Measurements from ENCODE around the gene SLC16A4.
"Not testable (repeated sequence)": the region's sequence is repeated elsewhere in the genome, so short reads cannot be mapped to it uniquely, and the experiment has no call there.

Gene SLC16A4

DNA sequence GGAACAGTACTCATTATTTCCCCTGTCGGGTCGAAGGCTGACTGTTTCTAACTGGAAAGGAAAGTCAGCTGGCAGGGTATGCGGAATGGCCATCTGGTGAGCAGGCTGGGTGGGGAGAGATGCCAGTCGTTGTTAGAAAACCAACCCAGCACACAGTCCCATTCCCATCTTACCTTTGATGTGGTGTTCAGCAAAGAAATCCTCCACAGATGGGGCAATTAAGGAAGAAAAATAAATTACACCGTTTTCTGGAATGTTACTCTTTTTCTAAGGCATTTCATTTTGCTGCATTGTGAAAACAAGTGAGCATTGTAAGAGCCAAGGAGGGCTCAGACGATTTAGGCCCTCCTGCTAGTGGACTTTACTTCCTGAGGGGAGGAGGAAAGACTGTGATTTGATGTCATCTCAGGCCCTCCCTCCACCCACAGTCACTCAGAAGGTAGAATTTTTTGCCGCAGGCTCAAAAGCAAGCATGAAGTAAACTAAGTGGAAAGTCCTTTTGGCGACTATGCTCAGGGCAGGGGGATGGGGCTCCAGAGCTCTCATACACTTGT lies at the start of gene SLC16A4:
SLC16A4 (minus strand) TSS at position 335 of the 554 bp plus-strand sequence. CDS start 1,703 bp downstream, outside the sequence.
- Histone ChIP-seq H3K36me3 (ENCODE audit: control insufficient read depth in 2 of 2, insufficient read depth in 2 of 2, low read length in 2 of 2) (peaks cover 0 to 8% of the 10 kb centered on the region in 2 donors), H3K9me3 (ENCODE audit: control insufficient read depth in 2 of 2, low read length in 2 of 2) (no peaks in the 10 kb centered on the region), H3K27ac (ENCODE audit: low read length) (peak within 1 kb of the TSS; percentile 71), H3K4me3 (ENCODE audit: low read length in 2 of 2) (peak within 1 kb of the TSS; percentile 60 to 64), H3K9ac (ENCODE audit: low read length in 2 of 2) (peak within 1 kb of the TSS; percentile 67 to 81), H3K27me3 (ENCODE audit: control insufficient read depth in 1 of 2, insufficient read depth in 2 of 2, low read length in 2 of 2) (no peaks in the 10 kb centered on the region), H3K4me1 (ENCODE audit: control insufficient read depth, insufficient read depth, low read length) (peaks cover 13% of the 10 kb centered on the region)

DNA sequence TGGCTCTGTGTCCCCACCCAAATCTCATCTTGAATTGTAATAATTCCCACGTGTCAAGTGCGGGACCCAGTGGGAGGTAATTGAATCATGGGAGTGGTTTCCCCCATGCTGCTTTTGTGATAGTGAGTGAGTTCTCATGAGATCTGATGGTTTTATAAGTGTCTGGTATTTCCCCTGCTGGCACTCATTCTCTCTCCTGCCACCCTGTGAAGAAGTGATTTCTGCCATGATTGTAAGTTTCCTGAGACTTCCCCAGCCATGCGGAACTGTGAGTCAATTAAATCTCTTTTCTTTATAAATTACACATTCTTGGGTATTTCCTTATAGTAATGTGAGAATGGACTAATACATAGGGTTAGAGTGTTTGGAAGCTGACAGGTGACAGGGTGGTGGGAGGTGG lies 49.0 kb upstream of the SLC16A4 start:
- H3K27me3 ChIP-seq (ENCODE audit: control insufficient read depth in 1 of 2, insufficient read depth in 2 of 2, low read length in 2 of 2); H3K9ac ChIP-seq (ENCODE audit: low read length in 2 of 2); H3K4me1 ChIP-seq (ENCODE audit: control insufficient read depth, insufficient read depth, low read length); H3K9me3 ChIP-seq (ENCODE audit: control insufficient read depth in 2 of 2, low read length in 2 of 2); H3K27ac ChIP-seq (ENCODE audit: low read length); H3K36me3 ChIP-seq (ENCODE audit: control insufficient read depth in 2 of 2, insufficient read depth in 2 of 2, low read length in 2 of 2); H3K4me3 ChIP-seq (ENCODE audit: low read length in 2 of 2): not testable (repeated sequence)

- no peaks in the 10 kb centered on the region for H3K9me3 ChIP-seq (ENCODE audit: control insufficient read depth in 2 of 2, low read length in 2 of 2)
- no peak overlapping the region for H3K9ac ChIP-seq (ENCODE audit: low read length in 2 of 2)
- H3K4me3 ChIP-seq (ENCODE audit: low read length in 2 of 2): no peak overlapping the region
- H3K27me3 ChIP-seq (ENCODE audit: control insufficient read depth in 1 of 2, insufficient read depth in 2 of 2, low read length in 2 of 2): no peaks in the 10 kb centered on the region
- H3K36me3 ChIP-seq (ENCODE audit: control insufficient read depth in 2 of 2, insufficient read depth in 2 of 2, low read length in 2 of 2): no peaks in the 10 kb centered on the region
- no peak overlapping the region for H3K27ac ChIP-seq (ENCODE audit: low read length)
- H3K4me1 ChIP-seq (ENCODE audit: control insufficient read depth, insufficient read depth, low read length): no peaks in the 10 kb centered on the region
Measured at GRCh38 chr1:110438893-110439292, 48.1 kb upstream of the SLC16A4 start.

GRCh38 chr1:110437645-110438299 lies 46.9 kb upstream of the SLC16A4 start:
- not testable (repeated sequence) for H3K27me3 ChIP-seq (ENCODE audit: control insufficient read depth in 1 of 2, insufficient read depth in 2 of 2, low read length in 2 of 2); H3K36me3 ChIP-seq (ENCODE audit: control insufficient read depth in 2 of 2, insufficient read depth in 2 of 2, low read length in 2 of 2); H3K9me3 ChIP-seq (ENCODE audit: control insufficient read depth in 2 of 2, low read length in 2 of 2); H3K27ac ChIP-seq (ENCODE audit: low read length); H3K4me1 ChIP-seq (ENCODE audit: control insufficient read depth, insufficient read depth, low read length); H3K4me3 ChIP-seq (ENCODE audit: low read length in 2 of 2); H3K9ac ChIP-seq (ENCODE audit: low read length in 2 of 2)

GRCh38 chr1:110436635-110437034 lies 45.8 kb upstream of the SLC16A4 start:
- Histone ChIP-seq H3K4me1 (ENCODE audit: control insufficient read depth, insufficient read depth, low read length) (no peaks in the 10 kb centered on the region), H3K27ac (ENCODE audit: low read length) (no peak overlapping the region), H3K9ac (ENCODE audit: low read length in 2 of 2) (no peak overlapping the region), H3K9me3 (ENCODE audit: control insufficient read depth in 2 of 2, low read length in 2 of 2) (no peaks in the 10 kb centered on the region), H3K4me3 (ENCODE audit: low read length in 2 of 2) (no peak overlapping the region), H3K27me3 (ENCODE audit: control insufficient read depth in 1 of 2, insufficient read depth in 2 of 2, low read length in 2 of 2) (no peaks in the 10 kb centered on the region), H3K36me3 (ENCODE audit: control insufficient read depth in 2 of 2, insufficient read depth in 2 of 2, low read length in 2 of 2) (no peaks in the 10 kb centered on the region)

- H3K27ac ChIP-seq (ENCODE audit: low read length): no peak overlapping the region
- H3K9ac ChIP-seq (ENCODE audit: low read length in 2 of 2): no peak overlapping the region
- H3K4me1 ChIP-seq (ENCODE audit: control insufficient read depth, insufficient read depth, low read length): no peaks in the 10 kb centered on the region
Measured at GRCh38 chr1:110434946-110435345, 44.1 kb upstream of the SLC16A4 start.

GRCh38 chr1:110433803-110434202 lies 43.0 kb upstream of the SLC16A4 start:
- H3K27ac ChIP-seq (ENCODE audit: low read length): no peak overlapping the region

More at GRCh38 chr1:110434946-110435345, 44.1 kb upstream of the SLC16A4 start:
- Histone ChIP-seq H3K27me3 (ENCODE audit: control insufficient read depth in 1 of 2, insufficient read depth in 2 of 2, low read length in 2 of 2) (peaks cover 4 to 8% of the 10 kb centered on the region in 2 donors), H3K36me3 (ENCODE audit: control insufficient read depth in 2 of 2, insufficient read depth in 2 of 2, low read length in 2 of 2) (no peaks in the 10 kb centered on the region), H3K9me3 (ENCODE audit: control insufficient read depth in 2 of 2, low read length in 2 of 2) (no peaks in the 10 kb centered on the region), H3K4me3 (ENCODE audit: low read length in 2 of 2) (no peak overlapping the region)

GRCh38 chr1:110433213-110433612 lies 42.4 kb upstream of the SLC16A4 start:
- Histone ChIP-seq H3K36me3 (ENCODE audit: control insufficient read depth in 2 of 2, insufficient read depth in 2 of 2, low read length in 2 of 2) (no peaks in the 10 kb centered on the region), H3K9ac (ENCODE audit: low read length in 2 of 2) (no peak overlapping the region), H3K4me3 (ENCODE audit: low read length in 2 of 2) (no peak overlapping the region), H3K27ac (ENCODE audit: low read length) (no peak overlapping the region), H3K4me1 (ENCODE audit: control insufficient read depth, insufficient read depth, low read length) (no peaks in the 10 kb centered on the region), H3K27me3 (ENCODE audit: control insufficient read depth in 1 of 2, insufficient read depth in 2 of 2, low read length in 2 of 2) (peaks cover 4 to 8% of the 10 kb centered on the region in 2 donors), H3K9me3 (ENCODE audit: control insufficient read depth in 2 of 2, low read length in 2 of 2) (no peaks in the 10 kb centered on the region)

More at GRCh38 chr1:110433803-110434202, 43.0 kb upstream of the SLC16A4 start:
- Histone ChIP-seq H3K27me3 (ENCODE audit: control insufficient read depth in 1 of 2, insufficient read depth in 2 of 2, low read length in 2 of 2) (peaks cover 4 to 8% of the 10 kb centered on the region in 2 donors), H3K4me3 (ENCODE audit: low read length in 2 of 2) (no peak overlapping the region), H3K9ac (ENCODE audit: low read length in 2 of 2) (no peak overlapping the region), H3K4me1 (ENCODE audit: control insufficient read depth, insufficient read depth, low read length) (no peaks in the 10 kb centered on the region), H3K9me3 (ENCODE audit: control insufficient read depth in 2 of 2, low read length in 2 of 2) (no peaks in the 10 kb centered on the region), H3K36me3 (ENCODE audit: control insufficient read depth in 2 of 2, insufficient read depth in 2 of 2, low read length in 2 of 2) (no peaks in the 10 kb centered on the region)

GRCh38 chr1:110430901-110431300 lies 40.1 kb upstream of the SLC16A4 start:
- Histone ChIP-seq H3K27me3 (ENCODE audit: control insufficient read depth in 1 of 2, insufficient read depth in 2 of 2, low read length in 2 of 2) (peaks cover 4 to 8% of the 10 kb centered on the region in 2 donors), H3K4me3 (ENCODE audit: low read length in 2 of 2) (no peak overlapping the region), H3K9me3 (ENCODE audit: control insufficient read depth in 2 of 2, low read length in 2 of 2) (no peaks in the 10 kb centered on the region), H3K4me1 (ENCODE audit: control insufficient read depth, insufficient read depth, low read length) (no peaks in the 10 kb centered on the region), H3K36me3 (ENCODE audit: control insufficient read depth in 2 of 2, insufficient read depth in 2 of 2, low read length in 2 of 2) (no peaks in the 10 kb centered on the region), H3K27ac (ENCODE audit: low read length) (no peak overlapping the region), H3K9ac (ENCODE audit: low read length in 2 of 2) (no peak overlapping the region)

DNA sequence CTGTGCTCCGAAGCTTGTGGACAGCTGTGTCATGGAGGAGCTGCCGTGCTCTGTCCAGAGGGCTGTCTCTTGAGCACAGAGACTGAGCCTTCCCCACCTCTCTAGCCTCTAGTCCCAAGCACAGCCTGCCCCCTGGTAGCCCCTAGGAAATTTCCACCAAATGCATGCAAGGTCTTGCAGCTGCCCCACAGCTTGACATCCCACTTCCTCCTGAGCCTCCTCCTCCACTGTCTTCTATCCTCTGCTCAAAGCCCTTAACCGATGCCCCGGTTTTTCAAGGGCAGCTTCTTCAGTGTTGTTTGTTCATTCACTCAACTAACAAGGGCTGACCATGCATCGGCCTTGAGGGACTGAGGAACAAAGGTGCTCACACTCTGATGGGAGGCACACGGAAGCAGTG lies 39.5 kb upstream of the SLC16A4 start:
- no peaks in the 10 kb centered on the region for H3K4me1 ChIP-seq (ENCODE audit: control insufficient read depth, insufficient read depth, low read length)
- no peak overlapping the region for H3K27ac ChIP-seq (ENCODE audit: low read length)
- no peaks in the 10 kb centered on the region for H3K36me3 ChIP-seq (ENCODE audit: control insufficient read depth in 2 of 2, insufficient read depth in 2 of 2, low read length in 2 of 2)
- no peaks in the 10 kb centered on the region for H3K9me3 ChIP-seq (ENCODE audit: control insufficient read depth in 2 of 2, low read length in 2 of 2)
- no peak overlapping the region for H3K9ac ChIP-seq (ENCODE audit: low read length in 2 of 2)
- no peak overlapping the region for H3K4me3 ChIP-seq (ENCODE audit: low read length in 2 of 2)
- peaks cover 4 to 8% of the 10 kb centered on the region in 2 donors for H3K27me3 ChIP-seq (ENCODE audit: control insufficient read depth in 1 of 2, insufficient read depth in 2 of 2, low read length in 2 of 2)

DNA sequence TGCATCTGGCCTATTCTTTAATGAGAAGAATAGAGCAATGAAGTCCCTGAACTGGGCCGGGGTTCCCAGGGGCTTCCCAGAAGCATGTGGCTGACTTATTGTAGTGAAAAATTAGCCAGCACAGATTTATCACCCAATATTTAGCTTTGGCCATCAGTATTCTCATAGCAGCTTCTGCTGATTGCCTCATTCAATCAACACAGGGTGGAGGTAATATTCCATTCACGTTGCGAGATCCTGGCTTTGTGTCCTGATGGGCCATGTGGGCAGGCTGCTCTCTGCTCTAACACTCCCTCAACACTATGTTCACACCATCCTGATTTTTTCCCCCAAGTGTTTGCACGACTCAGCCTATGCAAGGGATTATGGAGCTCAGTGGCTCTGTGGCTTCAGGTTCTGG lies 38.1 kb upstream of the SLC16A4 start:
- H3K9me3 ChIP-seq (ENCODE audit: control insufficient read depth in 2 of 2, low read length in 2 of 2): no peaks in the 10 kb centered on the region
- H3K36me3 ChIP-seq (ENCODE audit: control insufficient read depth in 2 of 2, insufficient read depth in 2 of 2, low read length in 2 of 2): no peaks in the 10 kb centered on the region
- H3K9ac ChIP-seq (ENCODE audit: low read length in 2 of 2): no peak overlapping the region
- H3K27ac ChIP-seq (ENCODE audit: low read length): no peak overlapping the region
- H3K27me3 ChIP-seq (ENCODE audit: control insufficient read depth in 1 of 2, insufficient read depth in 2 of 2, low read length in 2 of 2): peaks cover 4 to 8% of the 10 kb centered on the region in 2 donors
- H3K4me3 ChIP-seq (ENCODE audit: low read length in 2 of 2): no peak overlapping the region
- no peaks in the 10 kb centered on the region for H3K4me1 ChIP-seq (ENCODE audit: control insufficient read depth, insufficient read depth, low read length)

Measured in stomach smooth muscle (tissue), 2 donors.